Endodermal cell (in vitro differentiated cells): ENCODE measurements around the gene ABI3. TPM values are rescaled to one million over a fixed set of nuclear protein-coding genes. Genes with fewer than 3 reads are reported as not detected.
A peak's percentile ranks its signal among the peaks of the same experiment; 100 is the strongest.

Source experiments
- DNase-seq: peaks from one replicate; pipeline ENCODE4 v3.0.0-alpha.2; 2017
- H3K27ac ChIP-seq: 2 replicates; pipeline ENCODE4 v1.5.1; 2013; ENCODE audit warnings: mild to moderate bottlenecking, low read depth, low read length, moderate library complexity
- H3K27me3 ChIP-seq: 2 replicates; pipeline ENCODE4 v1.6.1; 2013; ENCODE audit warnings: mild to moderate bottlenecking, low read length, moderate library complexity; ENCODE audit not compliant: insufficient read depth, control insufficient read depth, poor library complexity, severe bottlenecking
- H3K36me3 ChIP-seq: 2 replicates; pipeline ENCODE4 v1.7.0; 2013; ENCODE audit warnings: mild to moderate bottlenecking, low read length, moderate library complexity; ENCODE audit not compliant: control insufficient read depth, insufficient read depth
- H3K4me1 ChIP-seq: one replicate; pipeline ENCODE4 v1.7.0; 2013; ENCODE audit warnings: low read length; ENCODE audit not compliant: control insufficient read depth, insufficient read depth
- H3K4me3 ChIP-seq: 2 replicates; pipeline ENCODE4 v1.5.1; 2013; ENCODE audit warnings: mild to moderate bottlenecking, low read length, moderate library complexity
- H3K9ac ChIP-seq: 2 replicates; pipeline ENCODE4 v1.6.1; 2013; ENCODE audit warnings: mild to moderate bottlenecking, low read length, moderate library complexity; ENCODE audit not compliant: poor library complexity, severe bottlenecking; ENCODE audit errors: extremely low read depth
- H3K9me3 ChIP-seq: 2 replicates; pipeline ENCODE4 v1.6.1; 2013; ENCODE audit warnings: mild to moderate bottlenecking, low read length, moderate library complexity; ENCODE audit not compliant: control insufficient read depth
- H3K27ac Mint-ChIP-seq: 2 replicates; pipeline ENCODE4 v1.8.0; 2020; ENCODE audit warnings: mixed read lengths
- H3K27me3 Mint-ChIP-seq: 2 replicates; pipeline ENCODE4 v1.8.0; 2021; ENCODE audit warnings: mild to moderate bottlenecking, mixed read lengths; ENCODE audit not compliant: insufficient read depth
- H3K36me3 Mint-ChIP-seq: 2 replicates; pipeline ENCODE4 v1.8.0; 2020; ENCODE audit warnings: low read depth, mixed read lengths
- H3K4me1 Mint-ChIP-seq: 2 replicates; pipeline ENCODE4 v1.8.0; 2020; ENCODE audit warnings: mixed read lengths
- H3K4me3 Mint-ChIP-seq: 2 replicates; pipeline ENCODE4 v1.8.0; 2020; ENCODE audit warnings: mild to moderate bottlenecking, moderate library complexity, mixed read lengths
- H3K9me3 Mint-ChIP-seq: 2 replicates; pipeline ENCODE4 v1.8.0; 2020; ENCODE audit warnings: mild to moderate bottlenecking, mixed read lengths
- WGBS, 2 experiments: methylation state at CpG; one replicate each; pipeline versions ENCODE4 v1.1.5 to v1.1.7; 2013; ENCODE audit warnings: missing lambda C conversion rate in 2 of 2, mixed read lengths in 1 of 2; ENCODE audit not compliant: insufficient coverage in 1 of 2, insufficient read length in 1 of 2; 5-methylcytosine and 5-hydroxymethylcytosine counted together
- total RNA-seq, 2 donors: library from RNA; stranded (reverse); fragmentation: NEBNext Ultra II Directional in 1 of 2; extraction: Animal tissue kit (Norgen Biotek cat#: 25700) in 1 of 2; gene quantifications; 2 replicates in 1 of 2; 3 replicates in 1 of 2; pipeline ENCODE4 v1.2.1, GENCODE V29; 2021
- TF ChIP-seq, protein P1 (sequence below): fragments of 200-600 bp; sonication (generic); conservative IDR thresholded peaks from 2 replicates; pipeline ENCODE4 v1.5.0; 2021; ENCODE audit warnings: antibody characterized with exemption, mild to moderate bottlenecking

Gene ABI3
- total RNA-seq, 2 donors from 2014 or later: 0.58 to 1.7 TPM

GRCh38 chr17:49196520-49196919 lies 14.0 kb upstream of the ABI3 start:
- Histone ChIP-seq H3K27me3 (no peaks in the 10 kb centered on the region), H3K4me3 (no peak overlapping the region), H3K36me3 (no peaks in the 10 kb centered on the region), H3K4me1 (peaks cover 3% of the 10 kb centered on the region), H3K27ac (no peak overlapping the region), H3K9me3 (no peaks in the 10 kb centered on the region), H3K9ac (no peak overlapping the region)
- TF ChIP-seq, protein P1, sequence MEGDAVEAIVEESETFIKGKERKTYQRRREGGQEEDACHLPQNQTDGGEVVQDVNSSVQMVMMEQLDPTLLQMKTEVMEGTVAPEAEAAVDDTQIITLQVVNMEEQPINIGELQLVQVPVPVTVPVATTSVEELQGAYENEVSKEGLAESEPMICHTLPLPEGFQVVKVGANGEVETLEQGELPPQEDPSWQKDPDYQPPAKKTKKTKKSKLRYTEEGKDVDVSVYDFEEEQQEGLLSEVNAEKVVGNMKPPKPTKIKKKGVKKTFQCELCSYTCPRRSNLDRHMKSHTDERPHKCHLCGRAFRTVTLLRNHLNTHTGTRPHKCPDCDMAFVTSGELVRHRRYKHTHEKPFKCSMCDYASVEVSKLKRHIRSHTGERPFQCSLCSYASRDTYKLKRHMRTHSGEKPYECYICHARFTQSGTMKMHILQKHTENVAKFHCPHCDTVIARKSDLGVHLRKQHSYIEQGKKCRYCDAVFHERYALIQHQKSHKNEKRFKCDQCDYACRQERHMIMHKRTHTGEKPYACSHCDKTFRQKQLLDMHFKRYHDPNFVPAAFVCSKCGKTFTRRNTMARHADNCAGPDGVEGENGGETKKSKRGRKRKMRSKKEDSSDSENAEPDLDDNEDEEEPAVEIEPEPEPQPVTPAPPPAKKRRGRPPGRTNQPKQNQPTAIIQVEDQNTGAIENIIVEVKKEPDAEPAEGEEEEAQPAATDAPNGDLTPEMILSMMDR: no peak
- Mint-ChIP-seq H3K4me1 (peaks cover 7% of the 10 kb centered on the region), H3K4me3 (no peak overlapping the region), H3K9me3 (no peaks in the 10 kb centered on the region), H3K27me3 (no peaks in the 10 kb centered on the region), H3K27ac (no peak overlapping the region), H3K36me3 (no peaks in the 10 kb centered on the region)
- DNase-seq: no peak
- WGBS, 2 experiments: 98 to 100% methylated on average over 1 to 3 of the region's 3 CpGs

DNA sequence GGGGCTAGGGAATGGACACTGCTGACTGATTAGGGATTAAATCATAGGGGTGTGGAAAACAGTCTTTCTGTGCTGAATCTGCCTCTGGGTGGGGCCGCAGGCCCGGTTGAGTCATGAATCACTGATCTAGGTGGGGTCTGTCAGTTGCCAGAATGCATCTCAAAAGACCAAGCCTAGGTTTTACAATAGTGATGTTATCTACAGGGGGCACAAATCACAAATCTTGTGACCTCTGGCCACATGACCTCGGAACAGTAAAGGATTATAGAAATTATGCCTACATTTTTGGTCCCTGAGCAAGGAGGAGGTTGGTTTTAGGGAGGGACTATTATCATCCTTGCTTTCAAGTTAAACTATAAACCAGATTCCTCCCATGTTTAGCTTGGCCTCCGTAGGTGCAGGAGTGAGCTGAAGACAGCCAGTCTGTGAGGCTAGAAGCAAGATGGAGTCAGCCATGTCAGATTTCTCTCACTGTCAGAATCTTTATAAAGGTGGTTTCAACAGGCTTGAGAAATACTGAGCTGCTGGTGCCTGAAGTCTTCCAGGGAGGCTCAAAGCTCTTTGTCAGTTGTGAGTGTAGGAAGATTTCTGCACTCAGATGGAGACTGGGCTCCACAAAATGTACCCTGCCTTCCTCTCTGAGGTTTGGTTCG lies 13.0 kb upstream of the ABI3 start:
- Mint-ChIP-seq H3K9me3 (no peaks in the 10 kb centered on the region), H3K4me1 (peaks cover 7% of the 10 kb centered on the region), H3K36me3 (no peaks in the 10 kb centered on the region), H3K4me3 (no peak overlapping the region), H3K27me3 (peaks cover 8% of the 10 kb centered on the region), H3K27ac (no peak overlapping the region)
- H3K27ac ChIP-seq: no peak overlapping the region
- no peaks in the 10 kb centered on the region for H3K27me3 ChIP-seq
- TF ChIP-seq, protein P1: no peak
- peaks cover 3% of the 10 kb centered on the region for H3K4me1 ChIP-seq
- H3K9ac ChIP-seq: no peak overlapping the region
- no peaks in the 10 kb centered on the region for H3K9me3 ChIP-seq
- no peaks in the 10 kb centered on the region for H3K36me3 ChIP-seq
- H3K4me3 ChIP-seq: no peak overlapping the region
- DNase-seq: peak; percentile 49
- 85 to 91% methylated on average over 3 to 5 of the region's 5 CpGs for WGBS, 2 experiments

- DNase-seq: no peak
- Histone ChIP-seq H3K27me3 (no peaks in the 10 kb centered on the region), H3K9ac (no peak overlapping the region), H3K9me3 (no peaks in the 10 kb centered on the region), H3K4me3 (no peak overlapping the region), H3K27ac (no peak overlapping the region), H3K4me1 (peaks cover 3% of the 10 kb centered on the region), H3K36me3 (no peaks in the 10 kb centered on the region)
- H3K4me3 Mint-ChIP-seq: no peak overlapping the region
- H3K27ac Mint-ChIP-seq: no peak overlapping the region
- TF ChIP-seq, protein P1: no peak
- no peaks in the 10 kb centered on the region for H3K36me3 Mint-ChIP-seq
- no peaks in the 10 kb centered on the region for H3K9me3 Mint-ChIP-seq
- WGBS, 2 experiments: 73 to 100% methylated on average over 1 to 2 of the region's 2 CpGs
- peaks cover 7% of the 10 kb centered on the region for H3K4me1 Mint-ChIP-seq
- peaks cover 14% of the 10 kb centered on the region for H3K27me3 Mint-ChIP-seq
Measured at GRCh38 chr17:49198211-49198610, 12.3 kb upstream of the ABI3 start.
